ENCODE results near the gene PRX. TPM values are rescaled to one million over a fixed set of nuclear protein-coding genes. Genes with fewer than 3 reads are reported as not detected.

The PRX gene
- total RNA-seq, 1 donor from 2014 or later, result 2.8 TPM

GRCh38 chr19:40379446-40380198, 33.6 kb downstream of the PRX start:
- DNase-seq (ENCODE audit: low read depth, low spot score), result no peak
- H3K4me3 Mint-ChIP-seq, result no peak overlapping the region
- no peak for TF ChIP-seq CTCF (conservative IDR thresholded peaks at IDR 0.05)
- H3K9me3 Mint-ChIP-seq, result no peaks in the 10 kb centered on the region
- no peaks in the 10 kb centered on the region for H3K27me3 Mint-ChIP-seq (ENCODE audit: low read depth)
- peaks cover 3% of the 10 kb centered on the region for H3K36me3 Mint-ChIP-seq (ENCODE audit: low read depth)
- H3K27ac Mint-ChIP-seq (ENCODE audit: unreplicated experiment), result no peak overlapping the region
- no peaks in the 10 kb centered on the region for H3K4me1 Mint-ChIP-seq

GRCh38 chr19:40378509-40378908, 34.7 kb downstream of the PRX start:
- H3K27me3 Mint-ChIP-seq (ENCODE audit: low read depth), result no peaks in the 10 kb centered on the region
- TF ChIP-seq CTCF (conservative IDR thresholded peaks at IDR 0.05), result no peak
- no peaks in the 10 kb centered on the region for H3K9me3 Mint-ChIP-seq
- no peaks in the 10 kb centered on the region for H3K4me1 Mint-ChIP-seq
- no peak overlapping the region for H3K4me3 Mint-ChIP-seq
- DNase-seq (ENCODE audit: low read depth, low spot score), result no peak
- H3K36me3 Mint-ChIP-seq (ENCODE audit: low read depth), result peaks cover 8% of the 10 kb centered on the region
- no peak overlapping the region for H3K27ac Mint-ChIP-seq (ENCODE audit: unreplicated experiment)

GRCh38 chr19:40377876-40378385, 35.2 kb downstream of the PRX start:
- Mint-ChIP-seq H3K36me3 (ENCODE audit: low read depth) (peaks cover 8% of the 10 kb centered on the region), H3K9me3 (no peaks in the 10 kb centered on the region), H3K4me3 (no peak overlapping the region), H3K4me1 (no peaks in the 10 kb centered on the region), H3K27ac (ENCODE audit: unreplicated experiment) (peak overlapping the region; percentile 50), H3K27me3 (ENCODE audit: low read depth) (no peaks in the 10 kb centered on the region)
- TF ChIP-seq CTCF (conservative IDR thresholded peaks at IDR 0.05), result no peak
- DNase-seq (ENCODE audit: low read depth, low spot score), result no peak

- H3K27me3 Mint-ChIP-seq (ENCODE audit: low read depth), result no peaks in the 10 kb centered on the region
Observed at GRCh38 chr19:40376286-40376862, 36.8 kb downstream of the PRX start.

GRCh38 chr19:40374084-40374483, 39.1 kb downstream of the PRX start:
- no peaks in the 10 kb centered on the region for H3K27me3 Mint-ChIP-seq (ENCODE audit: low read depth)
- no peaks in the 10 kb centered on the region for H3K4me1 Mint-ChIP-seq
- no peak overlapping the region for H3K4me3 Mint-ChIP-seq
- H3K36me3 Mint-ChIP-seq (ENCODE audit: low read depth), result peaks cover 8% of the 10 kb centered on the region
- no peak for TF ChIP-seq CTCF (conservative IDR thresholded peaks at IDR 0.05)
- no peaks in the 10 kb centered on the region for H3K9me3 Mint-ChIP-seq
- H3K27ac Mint-ChIP-seq (ENCODE audit: unreplicated experiment), result no peak overlapping the region
- no peak for DNase-seq (ENCODE audit: low read depth, low spot score)

More at GRCh38 chr19:40376286-40376862, 36.8 kb downstream of the PRX start:
- DNase-seq (ENCODE audit: low read depth, low spot score), result no peak
- no peak overlapping the region for H3K4me3 Mint-ChIP-seq
- no peaks in the 10 kb centered on the region for H3K9me3 Mint-ChIP-seq
- H3K36me3 Mint-ChIP-seq (ENCODE audit: low read depth), result peaks cover 8% of the 10 kb centered on the region
- TF ChIP-seq CTCF (conservative IDR thresholded peaks at IDR 0.05), result no peak
- no peak overlapping the region for H3K27ac Mint-ChIP-seq (ENCODE audit: unreplicated experiment)
- no peaks in the 10 kb centered on the region for H3K4me1 Mint-ChIP-seq
